Measurements from ENCODE around the gene HMGCS2. TPM values are rescaled to one million over a fixed set of nuclear protein-coding genes. Genes with fewer than 3 reads are reported as not detected.

HMGCS2 gene
- total RNA-seq, 1 donor from 2014 or later, result not detected

GRCh38 chr1:119742202-119742601 is 26.5 kb downstream of the HMGCS2 start:
- H3K4me3 ChIP-seq (ENCODE audit: low read depth, low read length), result no peak overlapping the region
- no peak for TF ChIP-seq CTCF (IDR thresholded peaks at IDR 0.05; ENCODE audit: insufficient read depth, low read length, poor library complexity, severe bottlenecking)
- peaks cover 1% of the 10 kb centered on the region for H3K36me3 ChIP-seq (ENCODE audit: control insufficient read depth, insufficient read depth, low read length)
- H3K27me3 ChIP-seq (ENCODE audit: control insufficient read depth, insufficient read depth, low read length), result no peaks in the 10 kb centered on the region
- no peak for DNase-seq (ENCODE audit: low read depth)

GRCh38 chr1:119740896-119741780 is 27.6 kb downstream of the HMGCS2 start:
- H3K27me3 ChIP-seq (ENCODE audit: control insufficient read depth, insufficient read depth, low read length), result no peaks in the 10 kb centered on the region
- H3K36me3 ChIP-seq (ENCODE audit: control insufficient read depth, insufficient read depth, low read length), result peaks cover 1% of the 10 kb centered on the region
- DNase-seq (ENCODE audit: low read depth), result no peak
- no peak for TF ChIP-seq CTCF (IDR thresholded peaks at IDR 0.05; ENCODE audit: insufficient read depth, low read length, poor library complexity, severe bottlenecking)
- no peak overlapping the region for H3K4me3 ChIP-seq (ENCODE audit: low read depth, low read length)

GRCh38 chr1:119740261-119740660 is 28.4 kb downstream of the HMGCS2 start:
- no peak for DNase-seq (ENCODE audit: low read depth)
- H3K4me3 ChIP-seq (ENCODE audit: low read depth, low read length), result no peak overlapping the region
- H3K36me3 ChIP-seq (ENCODE audit: control insufficient read depth, insufficient read depth, low read length), result peaks cover 1% of the 10 kb centered on the region
- H3K27me3 ChIP-seq (ENCODE audit: control insufficient read depth, insufficient read depth, low read length), result no peaks in the 10 kb centered on the region
- TF ChIP-seq CTCF (IDR thresholded peaks at IDR 0.05; ENCODE audit: insufficient read depth, low read length, poor library complexity, severe bottlenecking), result no peak

GRCh38 chr1:119739150-119739549 is 29.6 kb downstream of the HMGCS2 start:
- H3K4me3 ChIP-seq (ENCODE audit: low read depth, low read length), result no peak overlapping the region
- H3K36me3 ChIP-seq (ENCODE audit: control insufficient read depth, insufficient read depth, low read length), result peaks cover 3% of the 10 kb centered on the region
- H3K27me3 ChIP-seq (ENCODE audit: control insufficient read depth, insufficient read depth, low read length), result no peaks in the 10 kb centered on the region
- DNase-seq (ENCODE audit: low read depth), result no peak
- TF ChIP-seq CTCF (IDR thresholded peaks at IDR 0.05; ENCODE audit: insufficient read depth, low read length, poor library complexity, severe bottlenecking), result no peak

GRCh38 chr1:119738100-119738720 is 30.5 kb downstream of the HMGCS2 start:
- Histone ChIP-seq H3K4me3 (ENCODE audit: low read depth, low read length) (no peak overlapping the region), H3K27me3 (ENCODE audit: control insufficient read depth, insufficient read depth, low read length) (no peaks in the 10 kb centered on the region), H3K36me3 (ENCODE audit: control insufficient read depth, insufficient read depth, low read length) (peaks cover 2% of the 10 kb centered on the region)
- DNase-seq (ENCODE audit: low read depth), result no peak
- no peak for TF ChIP-seq CTCF (IDR thresholded peaks at IDR 0.05; ENCODE audit: insufficient read depth, low read length, poor library complexity, severe bottlenecking)

Measured in kidney epithelial cell (primary cell).